ENCODE data around the gene TOX2. TPM values are rescaled to one million over a fixed set of nuclear protein-coding genes. Genes with fewer than 3 reads are reported as not detected.

TOX2 gene
- total and polyA plus RNA-seq, 9 donors, result 0.69 to 5.6 (median 1.8) TPM

GRCh38 chr20:44071057-44071456, 156.4 kb downstream of the TOX2 start:
- Histone ChIP-seq H3K36me3 (no peaks in the 10 kb centered on the region), H3K4me1 (ENCODE audit: insufficient read depth) (no peaks in the 10 kb centered on the region), H3K27ac (no peak overlapping the region), H3K27me3 (no peaks in the 10 kb centered on the region), H3K4me3 (no peak overlapping the region), H3K9me3 (no peaks in the 10 kb centered on the region)
- DNase-seq, result no peak
- intact Hi-C loops (cut with DNase I), result no loop called here
- WGBS, 3 donors, result 82 to 85% (median 85%) methylated on average over 10 of the region's 10 CpGs
- TF ChIP-seq EP300 (IDR thresholded peaks at IDR 0.05), result no peak

GRCh38 chr20:44071526-44072111, 157.0 kb downstream of the TOX2 start:
- no peaks in the 10 kb centered on the region for H3K9me3 ChIP-seq
- TF ChIP-seq POLR2A (IDR thresholded peaks at IDR 0.05) (no peak), CTCF (IDR thresholded peaks at IDR 0.05) (no peak), EP300 (IDR thresholded peaks at IDR 0.05) (no peak)
- no peaks in the 10 kb centered on the region for H3K4me1 ChIP-seq (ENCODE audit: insufficient read depth)
- intact Hi-C loops (cut with DNase I), result no loop called here
- H3K36me3 ChIP-seq, result no peaks in the 10 kb centered on the region
- peak in 1 of 5 donors; percentile 7 for DNase-seq
- H3K27me3 ChIP-seq, result no peaks in the 10 kb centered on the region
- 79 to 87% (median 80%) methylated on average over 11 of the region's 11 CpGs for WGBS, 3 donors
- no peak overlapping the region for H3K4me3 ChIP-seq
- H3K27ac ChIP-seq, result no peak overlapping the region

GRCh38 chr20:44072384-44072783, 157.7 kb downstream of the TOX2 start:
- no peaks in the 10 kb centered on the region for H3K36me3 ChIP-seq
- H3K9me3 ChIP-seq, result no peaks in the 10 kb centered on the region
- no peaks in the 10 kb centered on the region for H3K27me3 ChIP-seq
- intact Hi-C loops (cut with DNase I), result no loop called here
- no peak for TF ChIP-seq EP300 (IDR thresholded peaks at IDR 0.05)
- TF ChIP-seq POLR2A (IDR thresholded peaks at IDR 0.05), result no peak
- no peak for TF ChIP-seq CTCF (IDR thresholded peaks at IDR 0.05)
- no peak overlapping the region for H3K4me3 ChIP-seq
- H3K27ac ChIP-seq, result no peak overlapping the region
- DNase-seq, result no peak
- no peaks in the 10 kb centered on the region for H3K4me1 ChIP-seq (ENCODE audit: insufficient read depth)
- WGBS, 3 donors, result 49 to 60% (median 50%) methylated on average over 6 of the region's 6 CpGs

- intact Hi-C loops (cut with DNase I), result no loop called here
- no peaks in the 10 kb centered on the region for H3K9me3 ChIP-seq
- H3K27ac ChIP-seq, result no peak overlapping the region
- no peak for TF ChIP-seq CTCF (IDR thresholded peaks at IDR 0.05)
- no peak for TF ChIP-seq POLR2A (IDR thresholded peaks at IDR 0.05)
- no peak for TF ChIP-seq EP300 (IDR thresholded peaks at IDR 0.05)
- no peaks in the 10 kb centered on the region for H3K4me1 ChIP-seq (ENCODE audit: insufficient read depth)
- no peaks in the 10 kb centered on the region for H3K27me3 ChIP-seq
- peak in 1 of 5 donors; percentile 7 for DNase-seq
- H3K4me3 ChIP-seq, result no peak overlapping the region
- H3K36me3 ChIP-seq, result no peaks in the 10 kb centered on the region
- WGBS, 3 donors, result 57 to 61% (median 58%) methylated on average over 16 of the region's 16 CpGs
These were observed 158.5 kb downstream of the TOX2 start for GRCh38 chr20:44073011-44073674.

GRCh38 chr20:44073675-44074071, 159.0 kb downstream of the TOX2 start:
- Histone ChIP-seq H3K36me3 (no peaks in the 10 kb centered on the region), H3K27ac (no peak overlapping the region), H3K9me3 (no peaks in the 10 kb centered on the region), H3K4me1 (ENCODE audit: insufficient read depth) (no peaks in the 10 kb centered on the region), H3K4me3 (no peak overlapping the region), H3K27me3 (no peaks in the 10 kb centered on the region)
- WGBS, 3 donors, result 60 to 72% (median 61%) methylated on average over 6 of the region's 6 CpGs
- no peak for TF ChIP-seq EP300 (IDR thresholded peaks at IDR 0.05)
- no peak for TF ChIP-seq POLR2A (IDR thresholded peaks at IDR 0.05)
- TF ChIP-seq CTCF (IDR thresholded peaks at IDR 0.05), result no peak
- intact Hi-C loops (cut with DNase I), result no loop called here
- DNase-seq, result peak in 1 of 5 donors; percentile 1

Data from ovary (tissue), 9 donors.